MCF 10A (cell line): Measurements from ENCODE around the gene KRT28. TPM values are rescaled to one million over a fixed set of nuclear protein-coding genes. Genes with fewer than 3 reads are reported as not detected.

Source experiments
- BruUV-seq: library from RNA; stranded (reverse); fragments of 400-500 nt; replicated peaks from 2 replicates; lab custom pipeline; 2021; lab: Mats Ljungman, UMichigan
- CTCF ChIA-PET: fragments of 300-600 bp; sonication (Branson Sonifier 250); formaldehyde crosslinking; extraction: SDS; loops from one replicate; lab custom pipeline; 2021; ENCODE audit warnings: antibody characterized with exemption, inconsistent platforms; lab: Yijun Ruan, JAX
- POLR2A ChIA-PET: fragments of 300-600, 350-650 bp; sonication (Branson Sonifier 250); formaldehyde crosslinking; extraction: SDS; loops from one replicate; lab custom pipeline; 2020; ENCODE audit warnings: antibody characterized with exemption, inconsistent platforms; lab: Yijun Ruan, JAX
- DNase-seq: peaks from one replicate; pipeline ENCODE4 v3.0.0-alpha.2; 2018; ENCODE audit not compliant: unreplicated experiment
- H3K27ac Mint-ChIP-seq: one replicate; pipeline ENCODE4 v1.8.0; 2022; ENCODE audit warnings: mild to moderate bottlenecking, low read depth, mixed read lengths; ENCODE audit not compliant: unreplicated experiment
- H3K27me3 Mint-ChIP-seq: one replicate; pipeline ENCODE4 v1.8.0; 2022; ENCODE audit warnings: mixed read lengths; ENCODE audit not compliant: insufficient read depth, unreplicated experiment
- H3K36me3 Mint-ChIP-seq: one replicate; pipeline ENCODE4 v1.8.0; 2022; ENCODE audit warnings: mild to moderate bottlenecking, moderate library complexity, mixed read lengths; ENCODE audit not compliant: insufficient read depth, unreplicated experiment
- H3K4me1 Mint-ChIP-seq: one replicate; pipeline ENCODE4 v1.8.0; 2022; ENCODE audit warnings: mixed read lengths; ENCODE audit not compliant: insufficient read depth, unreplicated experiment
- H3K4me3 Mint-ChIP-seq: one replicate; pipeline ENCODE4 v1.8.0; 2022; ENCODE audit warnings: mild to moderate bottlenecking, moderate library complexity, mixed read lengths; ENCODE audit not compliant: unreplicated experiment
- H3K9me3 Mint-ChIP-seq: one replicate; pipeline ENCODE4 v1.8.0; 2022; ENCODE audit warnings: mixed read lengths; ENCODE audit not compliant: unreplicated experiment
- CTCF ChIP-seq: fragments of 200-600 bp; IDR thresholded peaks from one replicate; pipeline ENCODE4 v1.8.0; 2022; ENCODE audit warnings: antibody characterized with exemption, mild to moderate bottlenecking; ENCODE audit not compliant: unreplicated experiment
- intact Hi-C: fragments of 100-400 bp; cut with micrococcal nuclease; formaldehyde crosslinking; loops from 2 replicates; pipeline ENCODE4 v1.14.1; 2022
- total RNA-seq: library from RNA; stranded (reverse); gene quantifications from 2 replicates; pipeline ENCODE4 v1.2.3, GENCODE V29; 2022

KRT28 gene
- total RNA-seq, 1 experiment from 2014 or later = not detected

- no peak overlapping the region for H3K27ac Mint-ChIP-seq
Observed at GRCh38 chr17:40836020-40836419, 36.3 kb upstream of the KRT28 start.

GRCh38 chr17:40833882-40834281, 34.1 kb upstream of the KRT28 start:
- no peaks in the 10 kb centered on the region for H3K27me3 Mint-ChIP-seq
- no peak for TF ChIP-seq CTCF
- CTCF ChIA-PET = interaction anchor here (0.8 to 0.9 kb wide), 2 partner anchors 833 to 862 kb away, joined by 3 read pairs; no protein-coding TSS in a partner anchor
- no peak overlapping the region for H3K4me3 Mint-ChIP-seq
- POLR2A ChIA-PET = interaction anchor here (0.9 to 12.6 kb wide), 4 partner anchors 12 to 334 kb away, joined by 3 to 352 read pairs (median 6); partner anchors contain the start of gene KRT10
- no TSS peak for BruUV-seq
- intact Hi-C loops = no loop called here
- peaks cover 11% of the 10 kb centered on the region for H3K4me1 Mint-ChIP-seq
- no peak overlapping the region for H3K27ac Mint-ChIP-seq
- no peaks in the 10 kb centered on the region for H3K9me3 Mint-ChIP-seq
- DNase-seq = no peak
- H3K36me3 Mint-ChIP-seq = peaks cover 28% of the 10 kb centered on the region

More at GRCh38 chr17:40836020-40836419, 36.3 kb upstream of the KRT28 start:
- ChIA-PET CTCF (no interaction called here), POLR2A (interaction anchor here (0.9 to 1.9 kb wide), 4 partner anchors 8 to 17 kb away, joined by 3 to 10 read pairs (median 6); no protein-coding TSS in a partner anchor)
- no TSS peak for BruUV-seq
- no peak for DNase-seq
- peaks cover 28% of the 10 kb centered on the region for H3K36me3 Mint-ChIP-seq
- H3K27me3 Mint-ChIP-seq = no peaks in the 10 kb centered on the region
- H3K4me1 Mint-ChIP-seq = peaks cover 4% of the 10 kb centered on the region
- intact Hi-C loops = no loop called here
- no peak overlapping the region for H3K4me3 Mint-ChIP-seq
- TF ChIP-seq CTCF = no peak
- no peaks in the 10 kb centered on the region for H3K9me3 Mint-ChIP-seq

- BruUV-seq = no TSS peak
- DNase-seq = no peak
- ChIA-PET POLR2A (interaction anchor here (0.6 to 12.6 kb wide), 8 partner anchors 10 to 686 kb away, joined by 3 to 352 read pairs (median 4); partner anchors contain the start of gene KRT15), CTCF (interaction anchor here (0.9 to 1.1 kb wide), 2 partner anchors 830 to 863 kb away, joined by 3 to 4 read pairs; no protein-coding TSS in a partner anchor)
- peaks cover 21% of the 10 kb centered on the region for H3K4me1 Mint-ChIP-seq
- intact Hi-C loops = no loop called here
- H3K36me3 Mint-ChIP-seq = peaks cover 25% of the 10 kb centered on the region
- peak overlapping the region; percentile 59 for H3K27ac Mint-ChIP-seq
- no peaks in the 10 kb centered on the region for H3K27me3 Mint-ChIP-seq
- no peak for TF ChIP-seq CTCF
- H3K9me3 Mint-ChIP-seq = no peaks in the 10 kb centered on the region
- H3K4me3 Mint-ChIP-seq = no peak overlapping the region
Observed at GRCh38 chr17:40832840-40833239, 33.1 kb upstream of the KRT28 start.

GRCh38 chr17:40830085-40830776, 30.5 kb upstream of the KRT28 start:
- Mint-ChIP-seq H3K9me3 (peaks cover 5% of the 10 kb centered on the region), H3K4me1 (peaks cover 41% of the 10 kb centered on the region), H3K4me3 (no peak overlapping the region), H3K36me3 (peaks cover 13% of the 10 kb centered on the region), H3K27ac (peak overlapping the region; percentile 94), H3K27me3 (no peaks in the 10 kb centered on the region)
- POLR2A ChIA-PET = interaction anchor here (0.7 to 12.6 kb wide), 9 partner anchors 9 to 824 kb away, joined by 3 to 352 read pairs (median 4); no protein-coding TSS in a partner anchor
- intact Hi-C loops = no loop called here
- TF ChIP-seq CTCF = no peak
- BruUV-seq = no TSS peak
- DNase-seq = no peak
- CTCF ChIA-PET = interaction anchor here (1.0 kb wide), 1 partner anchor 838 kb away, joined by 3 read pairs; no protein-coding TSS in a partner anchor
